HG03097 (cell line): Measurements from ENCODE around the gene CLDN9.

ENCODE experiments used
- ATAC-seq: cut with Tn5 transposase; IDR thresholded peaks from one replicate; pipeline ENCODE4 v1.9.1; 2021; ENCODE audit not compliant: unreplicated experiment, low FRiP score

Gene CLDN9

DNA sequence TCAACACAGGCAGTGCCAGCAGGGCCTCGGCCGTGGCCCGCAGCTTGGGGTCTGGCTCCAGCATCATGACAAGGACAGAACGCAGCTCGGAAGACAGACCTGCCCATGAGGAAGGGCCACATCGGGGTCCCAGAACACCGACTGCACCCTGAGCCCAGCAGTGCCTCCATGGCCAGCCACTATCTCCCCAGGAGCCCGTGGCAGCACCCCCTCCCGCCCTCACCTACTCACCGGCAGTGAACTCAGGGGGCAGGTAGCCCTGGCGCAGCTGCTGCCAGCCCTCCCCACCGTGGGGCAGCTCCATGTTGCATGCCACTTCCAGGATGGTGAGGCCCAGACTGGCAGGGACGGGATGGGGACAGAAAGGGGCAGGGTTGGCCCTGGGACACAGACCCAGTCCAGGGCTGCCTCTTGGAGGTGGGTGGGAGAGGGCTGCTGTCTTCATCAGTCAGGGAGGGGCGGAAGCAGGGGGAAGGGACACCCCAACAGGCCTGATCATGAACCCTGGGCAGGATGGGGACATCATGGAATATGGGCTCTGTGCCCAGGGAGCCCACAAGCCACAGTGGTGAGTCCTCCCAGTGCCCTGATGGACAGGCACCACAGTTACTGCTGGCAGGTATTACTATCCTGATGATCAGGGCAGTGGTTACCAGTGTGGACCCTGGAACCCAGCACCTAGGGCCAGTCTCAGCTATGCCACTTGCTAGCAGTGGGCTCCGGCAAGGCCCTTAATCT, 38.2 kb upstream of the CLDN9 start:
- no peak for ATAC-seq

- no peak for ATAC-seq
Measured at GRCh38 chr16:2975161-2975795, 37.4 kb upstream of the CLDN9 start.

DNA sequence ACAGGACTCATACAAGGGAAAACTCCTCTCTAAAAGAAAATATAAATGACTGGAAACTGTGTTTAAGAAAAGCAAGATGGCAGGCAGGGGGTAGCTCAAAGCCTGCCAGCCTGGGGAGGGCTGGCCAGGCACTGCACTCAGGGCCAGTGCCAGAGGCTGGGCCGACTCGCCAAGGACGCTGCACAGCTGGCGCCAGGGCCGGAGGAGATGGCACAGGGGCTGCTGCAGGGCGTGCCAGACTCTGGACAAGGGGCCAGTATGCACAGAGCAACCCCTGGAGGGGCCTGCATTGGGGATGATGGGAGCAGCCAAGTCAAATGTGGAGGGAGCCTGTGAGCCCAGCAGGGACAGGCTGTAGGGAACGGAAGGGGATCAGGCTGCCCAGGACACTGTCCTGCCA, 36.5 kb upstream of the CLDN9 start:
- no peak for ATAC-seq

DNA sequence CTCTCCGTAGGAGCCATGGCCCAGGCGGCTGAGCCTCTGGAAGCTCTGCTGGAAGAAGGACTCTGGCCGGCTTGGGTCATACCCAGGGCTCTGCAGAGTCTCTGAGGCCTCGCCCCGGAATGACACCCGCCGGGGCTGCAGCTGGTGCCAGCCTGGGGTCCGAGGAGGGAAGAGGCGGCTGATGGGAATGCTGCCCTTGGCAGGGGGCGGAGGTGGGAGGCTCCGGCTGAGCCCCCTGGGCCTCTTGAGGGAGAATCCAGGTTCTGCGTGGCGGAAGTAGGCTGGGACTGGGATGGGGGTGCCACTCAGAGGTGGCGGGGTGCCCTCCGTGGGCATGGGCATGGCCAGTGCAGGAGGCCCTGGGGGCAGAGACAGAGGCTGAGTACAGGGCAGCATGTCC, 36.0 kb upstream of the CLDN9 start:
- ATAC-seq, result no peak

DNA sequence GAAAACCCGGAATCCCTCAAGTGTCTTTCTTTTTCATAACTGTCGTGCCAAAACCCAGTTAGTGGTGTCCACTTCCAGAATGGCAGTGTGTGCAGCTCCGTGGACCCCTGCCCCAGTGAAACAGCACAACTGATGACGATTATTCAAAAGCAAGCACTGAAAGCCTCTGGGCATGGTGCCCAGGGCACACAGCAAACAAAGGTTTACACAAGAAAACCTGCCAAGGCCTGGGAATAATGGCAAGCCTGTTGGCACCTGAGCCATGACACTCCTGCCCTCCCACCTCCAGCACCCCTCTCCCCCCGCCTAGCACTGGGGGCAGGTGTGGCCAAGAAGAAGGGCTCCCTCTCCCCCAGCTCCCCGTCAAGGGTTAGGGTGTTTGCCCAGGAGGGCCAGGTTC, 35.3 kb upstream of the CLDN9 start:
- no peak for ATAC-seq

DNA sequence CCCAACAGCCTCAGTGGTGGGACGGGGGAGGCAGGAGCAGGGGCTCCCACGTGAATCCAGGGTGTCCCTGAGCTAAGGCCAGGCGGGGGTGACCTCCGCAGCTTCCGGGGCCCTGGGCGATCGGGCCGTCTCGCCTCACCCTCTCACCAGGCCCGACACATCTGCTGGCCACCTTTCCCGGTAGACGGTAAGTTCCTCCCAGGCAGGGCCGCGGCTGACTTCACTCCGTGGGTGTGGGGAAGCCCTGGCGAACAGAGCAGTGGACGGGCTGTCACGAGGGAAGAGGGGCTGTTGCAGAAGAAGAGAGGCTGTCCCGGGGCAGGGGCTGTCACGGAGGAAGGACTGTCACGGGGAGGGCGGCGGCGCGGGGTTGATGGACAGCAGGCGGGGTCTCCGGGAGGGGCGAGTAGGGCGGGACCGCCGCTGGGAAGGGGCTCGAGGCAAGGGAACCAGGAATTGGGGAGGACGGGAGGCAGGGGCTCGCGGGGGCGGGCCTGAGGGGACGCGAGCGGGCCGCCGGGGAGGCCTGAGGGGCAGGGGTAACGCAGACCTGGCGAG, 33.0 kb upstream of the CLDN9 start:
- ATAC-seq, result peak; percentile 4

GRCh38 chr16:2980227-2981176, 32.2 kb upstream of the CLDN9 start, which contains the start of gene PKMYT1:
PKMYT1 (minus strand) TSS chr16:2980446; CDS start chr16:2979657, 789 bp downstream.
- peak; percentile 62 for ATAC-seq

- ATAC-seq, result no peak
Measured at GRCh38 chr16:2981177-2981898, 31.4 kb upstream of the CLDN9 start.

DNA sequence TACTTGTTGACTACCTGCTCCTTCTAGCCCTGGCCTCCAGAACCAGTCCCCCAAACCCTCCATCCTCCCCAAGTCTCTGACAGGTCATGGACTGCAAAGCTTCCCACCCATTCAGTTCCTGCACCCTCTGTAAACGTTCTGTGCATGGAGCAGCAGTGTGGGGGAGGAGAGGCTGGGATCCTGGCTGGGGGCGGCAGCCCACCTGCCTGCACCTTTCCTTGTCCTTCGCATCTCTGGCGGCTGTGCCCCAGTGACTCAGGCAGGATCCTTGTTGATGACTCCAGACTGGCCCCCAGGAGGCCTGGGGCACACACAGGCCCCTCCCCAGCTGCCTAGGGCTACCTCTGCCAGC, 30.8 kb upstream of the CLDN9 start:
- no peak for ATAC-seq

- ATAC-seq, result no peak
Measured at GRCh38 chr16:2982402-2982801, 30.3 kb upstream of the CLDN9 start.

DNA sequence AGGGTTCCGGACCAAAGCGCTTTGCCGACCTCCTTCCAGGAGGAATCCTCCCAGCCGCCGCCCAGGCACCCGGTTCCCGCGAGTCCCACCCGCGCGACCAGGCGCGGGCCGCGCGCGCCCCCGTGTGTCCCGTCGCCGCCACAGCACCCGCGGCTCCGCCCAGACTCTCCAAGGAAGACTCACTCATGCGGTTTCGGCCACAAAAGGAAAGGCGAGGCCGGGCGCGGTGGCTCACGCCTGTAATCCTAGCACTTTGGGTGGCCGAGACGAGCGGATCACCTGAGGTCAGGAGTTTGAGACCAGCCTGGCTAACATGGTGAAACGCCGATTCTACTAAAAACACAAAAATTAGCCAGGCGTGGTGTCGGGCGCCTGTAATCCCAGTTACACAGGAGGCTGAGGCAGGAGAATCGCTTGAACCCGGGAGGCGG, 29.0 kb upstream of the CLDN9 start:
- ATAC-seq, result no peak

GRCh38 chr16:2985462-2985861, 27.3 kb upstream of the CLDN9 start:
- ATAC-seq, result no peak

GRCh38 chr16:2985893-2986355, 26.8 kb upstream of the CLDN9 start:
- ATAC-seq, result no peak

- no peak for ATAC-seq
Measured at GRCh38 chr16:2986623-2987188, 26.0 kb upstream of the CLDN9 start.

DNA sequence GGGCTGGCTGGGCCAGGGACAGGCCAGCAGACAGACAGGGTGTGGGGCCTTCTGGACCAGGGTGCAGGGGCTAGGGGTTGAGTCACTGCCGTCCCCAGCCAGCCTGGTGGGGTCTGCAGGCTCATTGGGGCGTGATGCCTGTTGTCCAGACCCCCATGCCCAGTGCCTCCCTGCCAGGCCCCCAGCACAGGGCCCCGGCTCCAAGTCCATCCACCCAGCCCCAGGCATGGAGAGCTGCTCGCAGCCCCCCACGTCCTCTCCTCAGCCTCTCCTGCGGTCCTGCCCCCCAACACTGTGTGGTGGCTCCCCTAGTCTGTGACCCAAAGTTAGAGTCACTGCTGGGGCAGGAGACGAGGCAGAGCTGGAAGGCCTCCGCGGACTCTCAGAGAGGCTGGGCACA, 25.4 kb upstream of the CLDN9 start:
- no peak for ATAC-seq

GRCh38 chr16:2987833-2988232, 24.9 kb upstream of the CLDN9 start:
- no peak for ATAC-seq

GRCh38 chr16:2988590-2989099, 24.1 kb upstream of the CLDN9 start:
- no peak for ATAC-seq

DNA sequence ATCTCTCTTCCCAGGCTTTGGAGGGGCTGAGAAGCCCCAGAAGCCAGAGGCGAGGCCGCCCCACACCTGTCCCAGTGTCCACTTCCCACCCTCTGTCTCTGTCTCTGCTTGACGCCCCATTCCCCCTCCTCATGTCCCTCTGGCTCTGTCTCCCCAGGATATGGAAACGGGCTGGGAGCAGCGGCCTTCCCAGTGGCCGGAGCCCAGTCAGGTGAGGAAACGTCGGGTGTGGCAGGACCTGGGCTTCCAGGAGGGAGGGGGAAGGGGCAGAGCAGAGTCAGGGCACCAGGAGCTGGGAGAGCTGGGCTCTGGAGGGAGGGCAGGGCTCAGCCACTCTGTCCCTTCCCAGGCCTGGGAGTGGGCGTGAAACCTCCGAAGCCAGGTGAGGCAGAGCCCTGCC, 21.8 kb upstream of the CLDN9 start:
- no peak for ATAC-seq

GRCh38 chr16:2991566-2992261, 21.0 kb upstream of the CLDN9 start:
- ATAC-seq, result no peak
